Adipose tissue (tissue), 3 donors: ENCODE results near the gene GDF15. TPM values are rescaled to one million over a fixed set of nuclear protein-coding genes. Genes with fewer than 3 reads are reported as not detected.
A peak's percentile ranks its signal among the peaks of the same experiment; 100 is the strongest.

Source experiments
- H3K27ac ChIP-seq: one replicate; pipeline ENCODE4 v1.5.1; 2013; ENCODE audit warnings: low read depth, low read length
- WGBS, 3 donors: extraction: QIAGEN DNeasy Blood & Tissue Kit; methylation state at CpG; one replicate each; pipeline ENCODE4 v1.1.7; 2013; 5-methylcytosine and 5-hydroxymethylcytosine counted together
- polyA plus RNA-seq, 3 donors: library from polyadenylated mRNA; stranded (reverse); fragments of 200-250 nt; gene quantifications; one replicate each; pipeline ENCODE4 v1.2.3, GENCODE V29; 2013
- donor health status: healthy with polysubstance abuse.
- donor health status: Bipolar disorder and iron deficiency.
- donor health status: healthy.

Gene GDF15
- polyA plus RNA-seq, 3 donors: 1.8 to 107 (median 3.5) TPM

GRCh38 chr19:18435178-18435841 lies 49.4 kb downstream of the GDF15 start:
- WGBS, 3 donors: 94 to 96% (median 95%) methylated on average over 45 to 49 of the region's 49 CpGs

GRCh38 chr19:18435842-18436670 lies 50.1 kb downstream of the GDF15 start:
- H3K27ac ChIP-seq: no peak overlapping the region
- 86 to 89% (median 87%) methylated on average over 44 to 46 of the region's 46 CpGs for WGBS, 3 donors

More at GRCh38 chr19:18435178-18435841, 49.4 kb downstream of the GDF15 start:
- H3K27ac ChIP-seq: no peak overlapping the region

DNA sequence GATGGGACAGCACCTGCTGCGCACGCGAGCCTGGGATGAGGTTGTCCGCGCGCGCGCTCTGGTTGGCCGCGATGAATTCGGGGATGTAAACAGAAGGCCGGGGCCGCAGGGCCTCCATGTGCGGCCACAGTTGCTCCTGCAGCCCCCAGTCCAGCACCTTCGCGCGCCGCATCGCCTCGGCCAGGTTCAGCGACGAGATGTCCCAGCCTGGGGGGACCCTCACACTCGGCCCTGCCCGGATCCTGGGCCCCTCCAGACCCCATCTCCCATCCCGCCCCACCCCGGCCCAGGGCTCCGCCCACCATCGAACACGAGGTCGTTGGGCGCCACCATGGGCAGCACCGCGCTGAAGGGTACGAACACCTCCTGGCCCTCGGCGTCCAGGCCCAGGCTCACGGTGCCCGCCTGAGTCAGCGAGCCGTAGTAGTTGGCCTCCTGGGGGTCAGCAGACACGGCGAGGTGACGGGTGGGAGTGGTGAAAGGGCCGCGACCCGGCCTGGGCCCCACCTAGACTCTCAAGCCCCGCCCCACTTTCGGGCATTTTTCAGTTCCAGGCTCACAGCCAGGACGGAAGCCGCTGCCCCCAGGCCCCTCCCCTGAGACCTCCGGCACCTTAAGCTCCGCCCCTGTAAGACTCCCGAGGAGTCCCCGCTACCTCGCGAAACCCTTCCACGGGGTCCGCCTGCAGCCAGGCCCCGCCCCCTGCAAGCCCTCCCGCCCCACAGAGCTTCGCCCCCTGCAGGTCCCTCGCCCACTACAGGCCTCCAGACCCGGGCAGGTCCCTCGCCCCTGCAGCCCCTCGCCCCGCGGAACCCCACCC lies 50.9 kb downstream of the GDF15 start:
- no peak overlapping the region for H3K27ac ChIP-seq
- WGBS, 3 donors: 23 to 40% (median 25%) methylated on average over 54 to 67 of the region's 67 CpGs

GRCh38 chr19:18437491-18438330 lies 51.8 kb downstream of the GDF15 start, which contains the start of gene ISYNA1:
Gene ISYNA1 (minus strand): TSS chr19:18438133. CDS start chr19:18437979, 154 bp downstream.
- 0 to 1% (median 0%) methylated on average over 70 to 99 of the region's 99 CpGs for WGBS, 3 donors
- H3K27ac ChIP-seq: peak within 1 kb of the TSS; percentile 23

- WGBS, 3 donors: 8 to 37% (median 28%) methylated on average over 22 to 24 of the region's 24 CpGs
Observed at GRCh38 chr19:18438331-18439024, 52.5 kb downstream of the GDF15 start.

More at GRCh38 chr19:18438331-18439024, 52.5 kb downstream of the GDF15 start:
- H3K27ac ChIP-seq: no peak overlapping the region

Other genes with a start within 250 kb of the GDF15 start
- gene PIK3R2, start 233.0 kb upstream of the GDF15 start, polyA plus RNA-seq: 1 to 10 TPM; 1.4 to 5.2 (median 1.6) TPM
- gene IFI30, start 212.3 kb upstream of the GDF15 start, polyA plus RNA-seq: 100 to 1,000 TPM in 1 of 3 donors, 10 to 100 TPM in 2; 30.8 to 205 (median 70.3) TPM
- gene MPV17L2, start 192.9 kb upstream of the GDF15 start, polyA plus RNA-seq: 10 to 100 TPM in 2 of 3 donors, 1 to 10 TPM in 1; 8.0 to 14.6 (median 10.6) TPM
- 1 to 10 TPM in 2 of 3 donors, under 1 TPM in 1; 1.00 to 5.2 (median 1.5) TPM for gene RAB3A, start 182.1 kb upstream of the GDF15 start, polyA plus RNA-seq
- gene PDE4C, start 159.7 kb upstream of the GDF15 start, polyA plus RNA-seq: 1 to 10 TPM in 1 of 3 donors, under 1 TPM in 2; 0.20 to 4.0 (median 0.22) TPM
- 10 to 100 TPM in 1 of 3 donors, 1 to 10 TPM in 2; 1.3 to 11.2 (median 1.7) TPM for gene IQCN, start 111.7 kb upstream of the GDF15 start, polyA plus RNA-seq
- gene JUND, start 104.5 kb upstream of the GDF15 start, polyA plus RNA-seq: 100 to 1,000 TPM; 165 to 392 (median 214) TPM
- gene LSM4, start 63.1 kb upstream of the GDF15 start, polyA plus RNA-seq: 100 to 1,000 TPM in 2 of 3 donors, 10 to 100 TPM in 1; 46.3 to 118 (median 100) TPM
- 10 to 100 TPM in 2 of 3 donors, 1 to 10 TPM in 1; 9.1 to 17.2 (median 14.5) TPM for gene PGPEP1, start 45.6 kb upstream of the GDF15 start, polyA plus RNA-seq
- gene LRRC25, start 11.5 kb downstream of the GDF15 start, polyA plus RNA-seq: 1 to 10 TPM; 1.6 to 9.8 (median 7.1) TPM
- 10 to 100 TPM; 28.1 to 83.2 (median 72.5) TPM for gene SSBP4, start 33.2 kb downstream of the GDF15 start, polyA plus RNA-seq
- 10 to 100 TPM; 18.3 to 55.6 (median 24.3) TPM for gene ISYNA1, start 52.0 kb downstream of the GDF15 start, polyA plus RNA-seq
- gene ELL, start 135.9 kb downstream of the GDF15 start, polyA plus RNA-seq: 10 to 100 TPM in 1 of 3 donors, 1 to 10 TPM in 2; 6.5 to 25.9 (median 9.2) TPM
- gene FKBP8, start 157.4 kb downstream of the GDF15 start, polyA plus RNA-seq: 100 to 1,000 TPM in 2 of 3 donors, 10 to 100 TPM in 1; 90.8 to 352 (median 221) TPM
- 10 to 100 TPM; 63.6 to 92.0 (median 82.6) TPM for gene KXD1, start 171.7 kb downstream of the GDF15 start, polyA plus RNA-seq
- gene UBA52, start 185.7 kb downstream of the GDF15 start, polyA plus RNA-seq: 1,000 to 10,000 TPM in 2 of 3 donors, 100 to 1,000 TPM in 1; 844 to 1,559 (median 1,492) TPM
- gene REX1BD, start 202.6 kb downstream of the GDF15 start, polyA plus RNA-seq: 100 to 1,000 TPM in 1 of 3 donors, 10 to 100 TPM in 2; 70.9 to 101 (median 76.0) TPM
- gene CRLF1, start 220.6 kb downstream of the GDF15 start, polyA plus RNA-seq: 10 to 100 TPM in 2 of 3 donors, 1 to 10 TPM in 1; 7.0 to 57.6 (median 10.1) TPM
- 1 to 10 TPM in 2 of 3 donors, under 1 TPM in 1; 0.61 to 3.3 (median 2.0) TPM for gene TMEM59L, start 226.7 kb downstream of the GDF15 start, polyA plus RNA-seq